GM12878 (cell line): ENCODE data around the gene LARGE1. TPM values are rescaled to one million over a fixed set of nuclear protein-coding genes. Genes with fewer than 3 reads are reported as not detected.

Experiments
- ATAC-seq: fragments of 200-7000 bp; cut with Tn5 transposase; 3 replicates; pipeline ENCODE4 v1.9.1; 2020; ENCODE audit warnings: mild to moderate bottlenecking, moderate library complexity
- BruUV-seq: library from RNA; stranded (reverse); fragments of 400-500 nt; replicated peaks from 2 replicates; lab custom pipeline; 2021; lab: Mats Ljungman, UMichigan
- CTCF ChIA-PET: fragments of 300-600 bp; sonication (Branson Sonifier 250); formaldehyde crosslinking; extraction: SDS; loops from one replicate; lab custom pipeline; 2021; ENCODE audit warnings: inconsistent platforms; lab: Yijun Ruan, JAX
- POLR2A ChIA-PET: fragments of 350-600 bp; formaldehyde crosslinking; extraction: SDS; loops from one replicate; lab custom pipeline; 2021; ENCODE audit warnings: inconsistent platforms; lab: Charles Lee
- RAD21 ChIA-PET: fragments of 300-600 bp; sonication (Branson Sonifier 250); formaldehyde crosslinking; loops from one replicate; lab custom pipeline; 2023; ENCODE audit warnings: antibody characterized with exemption; ENCODE audit not compliant: unreplicated experiment; lab: Charles Lee
- SMC1A ChIA-PET: fragments of 300-600 bp; sonication (Branson Sonifier 250); formaldehyde crosslinking; loops from one replicate; lab custom pipeline; 2023; ENCODE audit not compliant: unreplicated experiment, uncharacterized antibody; lab: Charles Lee
- DNase-seq: peaks from one replicate; pipeline ENCODE4 v3.0.0-alpha.2; 2011; ENCODE audit warnings: low read depth, low spot score
- FAIRE-seq: peaks from 3 replicates; lab custom pipeline; 2011; peaks lifted over from hg19 to GRCh38; lab: Jason Lieb, UNC
- H2AFZ ChIP-seq: 2 replicates; pipeline ENCODE4 v1.6.0; 2011; ENCODE audit warnings: low read depth, low read length, control low read depth; ENCODE audit not compliant: control insufficient read depth
- H3K27ac ChIP-seq: 2 replicates; pipeline ENCODE4 v1.5.1; 2011; ENCODE audit warnings: control low read depth; ENCODE audit not compliant: control insufficient read depth, insufficient read depth
- H3K27me3 ChIP-seq, 2 experiments: replicated peaks in 1 of 2; 2 replicates each; pipeline versions ENCODE4 v1.6.0 to v1.6.1; 2011; ENCODE audit warnings: low read length in 1 of 2; ENCODE audit not compliant: control insufficient read depth in 2 of 2, insufficient read depth in 2 of 2
- H3K36me3 ChIP-seq, 2 experiments: 2 replicates each; pipeline ENCODE4 v1.5.1; 2011; ENCODE audit warnings: low read length in 1 of 2; ENCODE audit not compliant: control insufficient read depth in 2 of 2, insufficient read depth in 2 of 2
- H3K4me1 ChIP-seq: 2 replicates; pipeline ENCODE4 v1.6.1; 2011; ENCODE audit warnings: mild to moderate bottlenecking, low read length, moderate library complexity, mixed read lengths; ENCODE audit not compliant: control insufficient read depth, insufficient read depth
- H3K4me2 ChIP-seq: 2 replicates; pipeline ENCODE4 v1.6.0; 2011; ENCODE audit warnings: control low read depth; ENCODE audit not compliant: control insufficient read depth, insufficient read depth
- H3K4me3 ChIP-seq: fragments of 200-600 bp; sonication (generic); 2 replicates; pipeline ENCODE4 v1.5.1; 2016
- H3K79me2 ChIP-seq: 2 replicates; pipeline ENCODE4 v1.6.0; 2011; ENCODE audit warnings: low read length; ENCODE audit not compliant: control insufficient read depth, insufficient read depth
- H3K9ac ChIP-seq: 2 replicates; pipeline ENCODE4 v1.8.0; 2011; ENCODE audit warnings: low read length, control low read depth, mixed read lengths; ENCODE audit not compliant: control insufficient read depth, insufficient read depth
- H3K9me3 ChIP-seq: replicated peaks from 3 replicates; pipeline ENCODE4 v1.5.1; 2011; ENCODE audit warnings: mild to moderate bottlenecking, low read length; ENCODE audit not compliant: control insufficient read depth, insufficient read depth
- H4K20me1 ChIP-seq: 2 replicates; pipeline ENCODE4 v1.6.0; 2011; ENCODE audit not compliant: control insufficient read depth, insufficient read depth
- EED ChIP-seq: sonication (generic); IDR thresholded peaks from 2 replicates; pipeline ENCODE4 v1.6.1; 2016; ENCODE audit warnings: antibody characterized with exemption, low read depth
- JUNB ChIP-seq: IDR thresholded peaks from 2 replicates; pipeline ENCODE4 v1.6.1; 2016; ENCODE audit warnings: antibody characterized with exemption, mild to moderate bottlenecking
- JUND ChIP-seq: IDR thresholded peaks from 2 replicates; pipeline ENCODE4 v1.6.1; 2012; ENCODE audit warnings: low read depth, mild to moderate bottlenecking, low read length, improper control_type of control experiment, moderate library complexity
- MEF2A ChIP-seq: IDR thresholded peaks from 2 replicates; pipeline ENCODE4 v1.6.1; 2011; ENCODE audit warnings: low read depth, mild to moderate bottlenecking, low read length, moderate library complexity; ENCODE audit not compliant: insufficient read depth
- NR2C2 ChIP-seq: IDR thresholded peaks from 2 replicates; pipeline ENCODE4 v1.6.1; 2011; ENCODE audit warnings: borderline replicate concordance, low read depth; ENCODE audit not compliant: control insufficient read depth, insufficient read length
- RBBP5 ChIP-seq: fragments of 200-600 bp; sonication (generic); conservative IDR thresholded peaks from 2 replicates; pipeline ENCODE4 v1.6.1; 2016
- RUNX3 ChIP-seq: IDR thresholded peaks from 2 replicates; pipeline ENCODE4 v1.6.1; 2012; ENCODE audit warnings: low read length, inconsistent platforms
- SMC3 ChIP-seq: IDR thresholded peaks from 2 replicates; pipeline ENCODE4 v1.6.1; 2011; ENCODE audit warnings: low read length, improper control_type of control experiment, borderline replicate concordance
- WGBS: methylation state at CpG from one replicate; pipeline ENCODE4 v1.1.6; 2016; ENCODE audit warnings: low lambda C conversion rate; ENCODE audit not compliant: insufficient replicate concordance, insufficient coverage; ENCODE audit errors: missing lambda C conversion rate; 5-methylcytosine and 5-hydroxymethylcytosine counted together
- in situ Hi-C: fragments of 300-500 bp; cut with MboI; formaldehyde crosslinking; loops from 9 replicates; pipeline ENCODE4 v1.14.3; 2018; ENCODE audit warnings: mixed read lengths
- intact Hi-C: fragments of 100-400 bp; cut with micrococcal nuclease; formaldehyde crosslinking; loops from one replicate; pipeline ENCODE4 v1.14.2; 2022; ENCODE audit not compliant: unreplicated experiment
- polyA plus RNA-seq, 11 experiments: library from polyadenylated mRNA; depleted of rRNA in 4 of 11; unstranded in 6 of 11; stranded (reverse) in 5 of 11; fragments of >200 nt; fragmentation: Nextera tagmentation in 4 of 11; fragmentation: Illumina TruSeq in 1 of 11; extraction: Ambion mirVana in 4 of 11; extraction: Trizol in 1 of 11; gene quantifications; 1 replicate in 1 of 11; 2 replicates in 10 of 11; pipeline versions ENCODE4 v1.2.1 to v1.2.3, GENCODE V29; 2011 to 2016; ENCODE audit warnings: inconsistent platforms in 2 of 11, missing spikeins in 2 of 11, low read depth in 1 of 11
- total RNA-seq, 4 experiments: library from RNA; depleted of rRNA in 3 of 4; stranded (reverse); fragments of >200 nt in 3 of 4; fragmentation: Illumina TruSeq in 1 of 4; extraction: Trizol in 1 of 4; gene quantifications; 2 replicates each; pipeline versions ENCODE4 v1.2.1 to v1.2.3, GENCODE V29; 2013 to 2021

LARGE1 gene
- total and polyA plus RNA-seq, 10 of the 15 experiments (the other 5 are each of a cell fraction or from before 2014, with no cell fraction given) = 3.2 to 41.4 (median 17.3) TPM

GRCh38 chr22:33850193-33850592 is 70.1 kb downstream of the LARGE1 start:
- no peak for DNase-seq
- Histone ChIP-seq H4K20me1 (no peaks in the 10 kb centered on the region), H3K27ac (no peak overlapping the region), H3K36me3 (no peaks in the 10 kb centered on the region), H3K27me3 (no peaks in the 10 kb centered on the region), H3K4me3 (no peak overlapping the region), H3K4me2 (no peak overlapping the region), H3K79me2 (peaks cover 13% of the 10 kb centered on the region), H3K9ac (no peak overlapping the region), H2AFZ (no peak overlapping the region), H3K4me1 (peaks cover 20% of the 10 kb centered on the region), H3K9me3 (no peaks in the 10 kb centered on the region; the same call in 2 of the 3 replicates)
- ChIA-PET SMC1A (interaction anchor here (1.3 kb wide), 1 partner anchor 28 kb away, joined by 3 read pairs; no protein-coding TSS in a partner anchor), POLR2A (no interaction called here), RAD21 (no interaction called here), CTCF (interaction anchor here (0.6 kb wide), 1 partner anchor 15 kb away, joined by 3 read pairs; no protein-coding TSS in a partner anchor)
- in situ Hi-C loops (no loop called here), intact Hi-C loops (no loop called here)
- ATAC-seq = no peak
- WGBS = 75% methylated on average over 5 of the region's 5 CpGs
- TF ChIP-seq SMC3 = no peak
- no peak for TF ChIP-seq JUND
- no peak for TF ChIP-seq RBBP5
- TF ChIP-seq MEF2A = no peak
- no TSS peak for BruUV-seq
- no peak for FAIRE-seq

GRCh38 chr22:33848251-33848650 is 72.0 kb downstream of the LARGE1 start:
- ATAC-seq (no peak), FAIRE-seq (no peak), DNase-seq (no peak)
- Histone ChIP-seq H3K27ac (no peak overlapping the region), H3K9ac (no peak overlapping the region), H3K36me3 (no peaks in the 10 kb centered on the region), H3K79me2 (peaks cover 4% of the 10 kb centered on the region), H4K20me1 (no peaks in the 10 kb centered on the region), H3K27me3 (no peaks in the 10 kb centered on the region), H3K9me3 (no peaks in the 10 kb centered on the region; the same call in 2 of the 3 replicates), H2AFZ (no peak overlapping the region), H3K4me3 (no peak overlapping the region), H3K4me2 (peak overlapping the region; percentile 17; the same call in 1 of the 2 replicates), H3K4me1 (peaks cover 13% of the 10 kb centered on the region)
- intact Hi-C loops = no loop called here
- CTCF ChIA-PET = no interaction called here
- no TSS peak for BruUV-seq
- SMC1A ChIA-PET = no interaction called here
- RAD21 ChIA-PET = no interaction called here
- 98% methylated on average over 7 of the region's 7 CpGs for WGBS
- in situ Hi-C loops = no loop called here
- POLR2A ChIA-PET = no interaction called here
- TF ChIP-seq JUNB (peak; percentile 41; the same call in 1 of the 2 replicates), RUNX3 (0 out of 2 replicates have a peak, but pooled peaks have one; percentile 15), NR2C2 (no peak), EED (peak; percentile 59)
